CD4-positive, alpha-beta T cell (primary cell): Measurements from ENCODE around the gene PAX5. TPM values are rescaled to one million over a fixed set of nuclear protein-coding genes. Genes with fewer than 3 reads are reported as not detected.

ENCODE experiments used
- ATAC-seq: fragments of 200-7000 bp; cut with Tn5 transposase; one replicate; pipeline ENCODE4 v1.10.0; 2022; ENCODE audit warnings: mild to moderate bottlenecking; ENCODE audit not compliant: poor library complexity
- CTCF ChIA-PET: fragments of 350-600 bp; sonication (Branson Sonifier 250); formaldehyde crosslinking; loops from one replicate; lab custom pipeline; 2021; ENCODE audit warnings: antibody characterized with exemption, inconsistent platforms; lab: Charles Lee
- POLR2A ChIA-PET: fragments of 350-600 bp; sonication (Branson Sonifier 250); formaldehyde crosslinking; loops from one replicate; lab custom pipeline; 2021; ENCODE audit warnings: antibody characterized with exemption, inconsistent platforms; lab: Charles Lee
- DNase-seq, 14 experiments: peaks; one replicate each; pipeline ENCODE4 v3.0.0-alpha.2; 2013 to 2020; ENCODE audit warnings: mixed read lengths in 2 of 14
- H3K27ac ChIP-seq, 2 donors: one replicate each; pipeline versions ENCODE4 v1.5.1 to v1.7.0; 2013; ENCODE audit warnings: low read length in 2 of 2, low read depth in 1 of 2, mild to moderate bottlenecking in 1 of 2
- H3K27me3 ChIP-seq, 2 experiments: 1 replicate in 1 of 2; 2 replicates in 1 of 2; pipeline versions ENCODE4 v1.6.1 to v1.7.0; 2013; ENCODE audit warnings: low read length in 2 of 2, control low read depth in 1 of 2, mild to moderate bottlenecking in 1 of 2, moderate library complexity in 1 of 2; ENCODE audit not compliant: insufficient read depth in 2 of 2, control insufficient read depth in 1 of 2
- H3K36me3 ChIP-seq: one replicate; pipeline ENCODE4 v1.6.1; 2013; ENCODE audit warnings: low read length, control low read depth; ENCODE audit not compliant: insufficient read depth
- H3K4me1 ChIP-seq: one replicate; pipeline ENCODE4 v1.6.1; 2013; ENCODE audit warnings: low read length, control low read depth; ENCODE audit not compliant: insufficient read depth
- H3K4me3 ChIP-seq: one replicate; pipeline ENCODE4 v1.5.1; 2013; ENCODE audit warnings: mild to moderate bottlenecking, low read length, moderate library complexity
- H3K9me3 ChIP-seq, 2 experiments: 1 replicate in 1 of 2; 2 replicates in 1 of 2; pipeline versions ENCODE4 v1.6.1 to v1.7.0; 2013; ENCODE audit warnings: low read length in 2 of 2, mild to moderate bottlenecking in 2 of 2, control low read depth in 1 of 2, moderate library complexity in 1 of 2; ENCODE audit not compliant: control insufficient read depth in 1 of 2, insufficient read depth in 1 of 2
- H3K27ac Mint-ChIP-seq: one replicate; pipeline ENCODE4 v1.8.0; 2020; ENCODE audit warnings: mixed read lengths
- H3K27me3 Mint-ChIP-seq: one replicate; pipeline ENCODE4 v1.8.0; 2021; ENCODE audit warnings: mixed read lengths
- H3K36me3 Mint-ChIP-seq: one replicate; pipeline ENCODE4 v1.8.0; 2021; ENCODE audit warnings: low read depth, mixed read lengths
- H3K4me1 Mint-ChIP-seq: one replicate; pipeline ENCODE4 v1.8.0; 2021; ENCODE audit warnings: low read depth, mixed read lengths
- H3K4me3 Mint-ChIP-seq: one replicate; pipeline ENCODE4 v1.8.0; 2020; ENCODE audit warnings: mild to moderate bottlenecking, mixed read lengths
- H3K9me3 Mint-ChIP-seq: one replicate; pipeline ENCODE4 v1.8.0; 2020; ENCODE audit warnings: mixed read lengths
- intact Hi-C, 2 experiments: fragments of 100-400 bp; cut with DNase I in 1 of 2; cut with micrococcal nuclease in 1 of 2; formaldehyde crosslinking; loops; one replicate each; pipeline versions ENCODE4 v1.15.1 to v1.9.0; 2023 to 2025; cut with DNase I, micrococcal nuclease
- total RNA-seq, 174 experiments: library from RNA in 2 of 174; stranded (reverse) in 2 of 174; gene quantifications; one replicate each; pipeline ENCODE4 v1.2.3 and lab custom pipeline; 2021 to 2026
- TF ChIP-seq, protein P1 (sequence below): fragments of 200-600 bp; IDR thresholded peaks from one replicate; pipeline ENCODE4 v1.8.0; 2022; ENCODE audit warnings: antibody characterized with exemption, mild to moderate bottlenecking

PAX5 gene
- total RNA-seq, 2 experiments from 2014 or later = 0.03 to 0.11 TPM

DNA sequence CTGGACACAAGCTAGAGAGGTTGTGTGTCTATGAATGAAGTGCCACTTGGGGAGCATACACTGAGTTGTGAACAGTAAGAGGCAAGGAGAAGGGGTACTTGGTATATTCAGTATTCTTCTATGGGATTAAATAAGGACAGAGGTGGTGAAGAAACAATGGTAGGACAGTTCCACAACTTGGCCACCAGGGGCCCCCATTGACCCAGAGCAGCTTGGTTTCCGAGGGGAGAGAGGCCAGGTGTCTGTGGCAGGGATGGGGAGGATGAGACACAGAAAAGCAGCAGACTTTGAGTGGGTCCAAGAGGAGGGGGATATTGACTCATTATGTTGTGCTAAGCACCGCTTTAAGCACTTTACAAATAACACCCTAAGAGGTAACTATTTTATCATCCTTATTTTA, 240.8 kb downstream of the PAX5 start:
- peaks cover 15% of the 10 kb centered on the region for H3K27me3 Mint-ChIP-seq
- Histone ChIP-seq H3K27me3 (peaks cover 0 to 8% of the 10 kb centered on the region in 2 experiments), H3K4me3 (no peak overlapping the region), H3K27ac (no peak overlapping the region), H3K36me3 (no peaks in the 10 kb centered on the region), H3K4me1 (no peaks in the 10 kb centered on the region), H3K9me3 (peaks cover 16 to 21% of the 10 kb centered on the region in 2 experiments)
- H3K4me3 Mint-ChIP-seq = no peak overlapping the region
- CTCF ChIA-PET = interaction anchor here (1.2 kb wide), 1 partner anchor 15 kb away, joined by 3 read pairs; no protein-coding TSS in a partner anchor
- no peaks in the 10 kb centered on the region for H3K4me1 Mint-ChIP-seq
- DNase-seq (no peak), ATAC-seq (no peak)
- TF ChIP-seq, protein P1, sequence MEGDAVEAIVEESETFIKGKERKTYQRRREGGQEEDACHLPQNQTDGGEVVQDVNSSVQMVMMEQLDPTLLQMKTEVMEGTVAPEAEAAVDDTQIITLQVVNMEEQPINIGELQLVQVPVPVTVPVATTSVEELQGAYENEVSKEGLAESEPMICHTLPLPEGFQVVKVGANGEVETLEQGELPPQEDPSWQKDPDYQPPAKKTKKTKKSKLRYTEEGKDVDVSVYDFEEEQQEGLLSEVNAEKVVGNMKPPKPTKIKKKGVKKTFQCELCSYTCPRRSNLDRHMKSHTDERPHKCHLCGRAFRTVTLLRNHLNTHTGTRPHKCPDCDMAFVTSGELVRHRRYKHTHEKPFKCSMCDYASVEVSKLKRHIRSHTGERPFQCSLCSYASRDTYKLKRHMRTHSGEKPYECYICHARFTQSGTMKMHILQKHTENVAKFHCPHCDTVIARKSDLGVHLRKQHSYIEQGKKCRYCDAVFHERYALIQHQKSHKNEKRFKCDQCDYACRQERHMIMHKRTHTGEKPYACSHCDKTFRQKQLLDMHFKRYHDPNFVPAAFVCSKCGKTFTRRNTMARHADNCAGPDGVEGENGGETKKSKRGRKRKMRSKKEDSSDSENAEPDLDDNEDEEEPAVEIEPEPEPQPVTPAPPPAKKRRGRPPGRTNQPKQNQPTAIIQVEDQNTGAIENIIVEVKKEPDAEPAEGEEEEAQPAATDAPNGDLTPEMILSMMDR = no peak
- H3K27ac Mint-ChIP-seq = no peak overlapping the region
- POLR2A ChIA-PET = no interaction called here
- no peaks in the 10 kb centered on the region for H3K36me3 Mint-ChIP-seq
- intact Hi-C loops = no loop called here
- H3K9me3 Mint-ChIP-seq = peaks cover 5% of the 10 kb centered on the region

DNA sequence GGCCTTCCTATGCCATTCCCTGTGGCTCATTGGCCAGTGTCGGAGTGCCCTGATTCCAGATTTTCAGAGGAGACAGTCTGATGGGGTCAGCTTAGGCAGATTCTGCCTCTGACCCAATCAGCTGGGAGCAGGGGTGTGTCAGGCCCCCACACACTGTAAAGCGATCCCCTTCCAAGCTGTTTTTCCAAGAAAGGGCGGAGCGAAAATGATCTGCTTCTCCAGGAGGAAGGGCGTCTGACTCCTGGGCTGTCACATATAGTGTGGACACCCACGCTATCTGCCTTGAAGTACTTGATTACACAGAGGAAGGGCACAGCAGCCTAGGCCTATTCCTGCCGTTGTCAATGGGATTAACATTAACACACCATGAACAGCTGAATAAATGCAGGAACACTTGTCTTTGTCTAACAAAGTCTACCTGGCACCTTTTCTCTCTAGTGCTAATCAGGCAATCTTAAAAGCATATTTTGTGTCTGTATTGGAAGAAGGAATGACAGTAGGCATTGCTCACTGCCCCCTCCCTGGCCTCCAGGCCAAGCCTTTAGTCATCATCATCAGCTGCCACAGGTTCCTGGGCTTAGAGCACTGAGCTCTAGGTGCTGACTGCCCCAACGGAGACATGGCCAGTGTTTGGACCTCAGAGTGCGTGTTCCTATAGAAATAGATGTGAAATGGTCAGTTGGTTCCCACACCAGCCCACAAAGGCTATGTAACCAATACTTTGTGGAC, 242.7 kb downstream of the PAX5 start:
- Mint-ChIP-seq H3K27me3 (peaks cover 11% of the 10 kb centered on the region), H3K9me3 (peaks cover 5% of the 10 kb centered on the region), H3K27ac (no peak overlapping the region), H3K36me3 (no peaks in the 10 kb centered on the region), H3K4me3 (no peak overlapping the region), H3K4me1 (no peaks in the 10 kb centered on the region)
- Histone ChIP-seq H3K27ac (no peak overlapping the region), H3K4me3 (no peak overlapping the region), H3K36me3 (no peaks in the 10 kb centered on the region), H3K4me1 (no peaks in the 10 kb centered on the region), H3K27me3 (peaks cover 0 to 4% of the 10 kb centered on the region in 2 experiments), H3K9me3 (peaks cover 16 to 21% of the 10 kb centered on the region in 2 experiments)
- POLR2A ChIA-PET = no interaction called here
- ATAC-seq (no peak), DNase-seq (no peak)
- CTCF ChIA-PET = no interaction called here
- TF ChIP-seq, protein P1 = no peak
- intact Hi-C loops = no loop called here

DNA sequence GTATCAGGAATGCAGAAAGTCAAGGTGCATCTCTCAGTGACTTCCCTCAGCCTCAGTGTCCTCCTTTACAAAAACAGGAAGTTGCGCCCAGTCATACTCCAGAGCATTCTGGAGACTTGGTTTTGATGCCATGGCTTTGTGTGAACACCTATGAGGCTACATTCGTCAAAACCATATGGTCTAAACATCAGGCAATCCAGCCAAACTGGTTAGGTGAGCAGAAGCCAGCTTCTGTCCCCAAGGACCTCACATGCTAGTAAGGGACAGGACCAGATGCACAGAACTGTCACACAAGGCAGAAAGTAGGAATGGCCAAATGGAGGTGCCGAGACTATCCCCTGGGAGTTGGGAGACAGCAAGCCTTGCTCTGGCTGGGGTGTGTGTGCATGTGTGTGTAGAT, 244.2 kb downstream of the PAX5 start:
- peaks cover 16 to 21% of the 10 kb centered on the region in 2 experiments for H3K9me3 ChIP-seq
- no peak overlapping the region for H3K4me3 ChIP-seq
- Mint-ChIP-seq H3K36me3 (no peaks in the 10 kb centered on the region), H3K4me1 (no peaks in the 10 kb centered on the region), H3K9me3 (peaks cover 5% of the 10 kb centered on the region), H3K4me3 (no peak overlapping the region), H3K27ac (no peak overlapping the region), H3K27me3 (peaks cover 22% of the 10 kb centered on the region)
- DNase-seq = no peak
- no peak for ATAC-seq
- ChIA-PET POLR2A (no interaction called here), CTCF (no interaction called here)
- intact Hi-C loops = no loop called here
- H3K36me3 ChIP-seq = no peaks in the 10 kb centered on the region
- no peak overlapping the region for H3K27ac ChIP-seq
- no peaks in the 10 kb centered on the region for H3K4me1 ChIP-seq
- TF ChIP-seq, protein P1 = no peak
- peaks cover 0 to 4% of the 10 kb centered on the region in 2 experiments for H3K27me3 ChIP-seq
